ENCODE results near the gene RNF121. TPM values are rescaled to one million over a fixed set of nuclear protein-coding genes. Genes with fewer than 3 reads are reported as not detected.
"Not testable (repeated sequence)": the region's sequence is repeated elsewhere in the genome, so short reads cannot be mapped to it uniquely, and the experiment has no call there.

The RNF121 gene
- total RNA-seq = 10 to 100 TPM; 11.9 to 31.1 TPM
- 10 to 100 TPM; 10.2 to 16.5 TPM for polyA plus RNA-seq

- WGBS = under 1% methylated on average over 32 of the region's 32 CpGs
- Histone ChIP-seq H3K27me3 (ENCODE audit: control insufficient read depth in 4 of 4, insufficient read depth in 4 of 4, low read length in 3 of 4) (no peaks in the 10 kb centered on the region), H3K4me3 (ENCODE audit: low read depth in 1 of 3, low read length in 3 of 3) (peak within 1 kb of the TSS; percentile 71 to 100 (median 92)), H3K9me3 (ENCODE audit: control insufficient read depth in 4 of 4, low read length in 3 of 4) (no peaks in the 10 kb centered on the region), H3K36me3 (ENCODE audit: control insufficient read depth in 4 of 4, insufficient read depth in 3 of 4, low read depth in 1 of 4, low read length in 3 of 4) (peaks cover 0 to 3% (median 0%) of the 10 kb centered on the region in 4 donors), H3K9ac (ENCODE audit: low read depth in 1 of 2, low read length in 2 of 2) (peak within 1 kb of the TSS; percentile 85 to 88), H3K27ac (ENCODE audit: low read depth in 1 of 2, low read length in 2 of 2) (peak within 1 kb of the TSS; percentile 83 to 88), H3K4me1 (ENCODE audit: control insufficient read depth in 4 of 4, insufficient read depth in 4 of 4, low read length in 3 of 4) (peaks cover 6 to 31% (median 29%) of the 10 kb centered on the region in 4 donors)
- DNase-seq (ENCODE audit: low spot score) = peak; percentile 97
- peak; percentile 85 for TF ChIP-seq ZBTB33 (IDR thresholded peaks at IDR 0.05)
- peak; percentile 31 to 91 for TF ChIP-seq GABPA (IDR thresholded peaks at IDR 0.05 in 1 of 2, conservative IDR thresholded peaks at IDR 0.05 in 1 of 2)
- TF ChIP-seq RXRA (IDR thresholded peaks at IDR 0.05) = peak in 1 of 2 donors; percentile 65
- peak; percentile 85 to 92 for TF ChIP-seq EGR1 (IDR thresholded peaks at IDR 0.05; ENCODE audit: low read depth in 2 of 2)
- no peak for TF ChIP-seq FOXA1 (IDR thresholded peaks at IDR 0.05)
- peak; percentile 99 for TF ChIP-seq NR2F2 (IDR thresholded peaks at IDR 0.05)
- peak; percentile 88 for TF ChIP-seq MAX (IDR thresholded peaks at IDR 0.05)
- peak; percentile 92 for TF ChIP-seq YY1 (IDR thresholded peaks at IDR 0.05)
- TF ChIP-seq TAF1 (conservative IDR thresholded peaks at IDR 0.05) = no peak
- TF ChIP-seq SP1 (IDR thresholded peaks at IDR 0.05) = peak; percentile 72
- peak; percentile 12 to 56 for TF ChIP-seq HNF4A (conservative IDR thresholded peaks at IDR 0.05)
- no peak for TF ChIP-seq ATF3 (IDR thresholded peaks at IDR 0.05)
Measured at GRCh38 chr11:71928737-71929443, at the start of gene RNF121. RNF121 (plus strand) TSS chr11:71929046; CDS start chr11:71929062, 16 bp downstream.

GRCh38 chr11:71885806-71886205, 43.0 kb upstream of the RNF121 start:
- H3K9ac ChIP-seq (ENCODE audit: low read depth in 1 of 2, low read length in 2 of 2); H3K36me3 ChIP-seq (ENCODE audit: control insufficient read depth in 4 of 4, insufficient read depth in 3 of 4, low read depth in 1 of 4, low read length in 3 of 4); H3K4me3 ChIP-seq (ENCODE audit: low read depth in 1 of 3, low read length in 3 of 3); H3K27ac ChIP-seq (ENCODE audit: low read depth in 1 of 2, low read length in 2 of 2); DNase-seq (ENCODE audit: low spot score); H3K9me3 ChIP-seq (ENCODE audit: control insufficient read depth in 4 of 4, low read length in 3 of 4); H3K27me3 ChIP-seq (ENCODE audit: control insufficient read depth in 4 of 4, insufficient read depth in 4 of 4, low read length in 3 of 4); H3K4me1 ChIP-seq (ENCODE audit: control insufficient read depth in 4 of 4, insufficient read depth in 4 of 4, low read length in 3 of 4): not testable (repeated sequence)
- WGBS = 98% methylated on average over 12 of the region's 12 CpGs

GRCh38 chr11:71888335-71889010, 40.4 kb upstream of the RNF121 start:
- not testable (repeated sequence) for DNase-seq (ENCODE audit: low spot score); H3K9me3 ChIP-seq (ENCODE audit: control insufficient read depth in 4 of 4, low read length in 3 of 4); H3K9ac ChIP-seq (ENCODE audit: low read depth in 1 of 2, low read length in 2 of 2); H3K36me3 ChIP-seq (ENCODE audit: control insufficient read depth in 4 of 4, insufficient read depth in 3 of 4, low read depth in 1 of 4, low read length in 3 of 4); H3K4me3 ChIP-seq (ENCODE audit: low read depth in 1 of 3, low read length in 3 of 3); H3K27me3 ChIP-seq (ENCODE audit: control insufficient read depth in 4 of 4, insufficient read depth in 4 of 4, low read length in 3 of 4); H3K27ac ChIP-seq (ENCODE audit: low read depth in 1 of 2, low read length in 2 of 2); H3K4me1 ChIP-seq (ENCODE audit: control insufficient read depth in 4 of 4, insufficient read depth in 4 of 4, low read length in 3 of 4)
- WGBS = 92% methylated on average over 14 of the region's 14 CpGs

- WGBS = 92% methylated on average over 14 of the region's 14 CpGs
- not testable (repeated sequence) for H3K4me3 ChIP-seq (ENCODE audit: low read depth in 1 of 3, low read length in 3 of 3); H3K36me3 ChIP-seq (ENCODE audit: control insufficient read depth in 4 of 4, insufficient read depth in 3 of 4, low read depth in 1 of 4, low read length in 3 of 4); H3K9me3 ChIP-seq (ENCODE audit: control insufficient read depth in 4 of 4, low read length in 3 of 4); H3K27ac ChIP-seq (ENCODE audit: low read depth in 1 of 2, low read length in 2 of 2); H3K9ac ChIP-seq (ENCODE audit: low read depth in 1 of 2, low read length in 2 of 2); H3K27me3 ChIP-seq (ENCODE audit: control insufficient read depth in 4 of 4, insufficient read depth in 4 of 4, low read length in 3 of 4); H3K4me1 ChIP-seq (ENCODE audit: control insufficient read depth in 4 of 4, insufficient read depth in 4 of 4, low read length in 3 of 4); DNase-seq (ENCODE audit: low spot score)
Measured at GRCh38 chr11:71889181-71889872, 39.5 kb upstream of the RNF121 start.
